Gastrocnemius medialis (tissue), 4 donors: ENCODE data around the gene NCAPD2.

Experiments
- POLR2A ChIP-seq, 2 donors: fragments of 450-650 bp; IDR thresholded peaks; one replicate each; pipeline ENCODE4 v1.6.1; 2017; ENCODE audit warnings: antibody characterized with exemption in 2 of 2, mild to moderate bottlenecking in 2 of 2, moderate library complexity in 2 of 2
- TF ChIP-seq, protein P1 (sequence below), 5 experiments: fragments of 450-650 bp in 3 of 5; fragments of 200-600 bp in 2 of 5; sonication (generic) in 2 of 5; IDR thresholded peaks in 4 of 5; conservative IDR thresholded peaks in 1 of 5; 1 replicate in 4 of 5; 2 replicates in 1 of 5; pipeline ENCODE4 v1.5.1; 2016 to 2019; ENCODE audit warnings: antibody characterized with exemption in 5 of 5, mild to moderate bottlenecking in 3 of 5, moderate library complexity in 3 of 5

DNA sequence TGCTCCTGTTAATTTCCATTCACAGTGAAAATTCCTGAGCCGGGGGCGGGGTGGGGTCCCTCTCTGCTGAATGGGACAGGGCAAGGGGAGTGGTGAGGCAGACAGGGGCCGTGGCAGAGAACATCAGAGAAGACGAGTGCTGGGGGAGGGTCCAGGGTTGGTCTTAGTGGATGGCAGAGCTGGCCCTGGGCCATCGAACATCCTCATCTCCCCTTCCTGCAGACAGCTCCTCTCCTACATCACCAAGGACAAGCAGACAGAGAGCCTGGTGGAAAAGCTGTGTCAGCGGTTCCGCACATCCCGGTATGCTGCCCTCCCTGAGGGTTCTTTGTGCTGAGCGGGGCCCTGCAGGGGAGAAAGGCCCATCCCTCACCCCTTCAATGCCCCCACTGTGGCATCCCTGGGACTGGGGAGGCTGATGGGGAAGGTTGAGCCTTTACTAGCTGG lies 35.4 kb downstream of the NCAPD2 start:
- TF ChIP-seq, protein P1, sequence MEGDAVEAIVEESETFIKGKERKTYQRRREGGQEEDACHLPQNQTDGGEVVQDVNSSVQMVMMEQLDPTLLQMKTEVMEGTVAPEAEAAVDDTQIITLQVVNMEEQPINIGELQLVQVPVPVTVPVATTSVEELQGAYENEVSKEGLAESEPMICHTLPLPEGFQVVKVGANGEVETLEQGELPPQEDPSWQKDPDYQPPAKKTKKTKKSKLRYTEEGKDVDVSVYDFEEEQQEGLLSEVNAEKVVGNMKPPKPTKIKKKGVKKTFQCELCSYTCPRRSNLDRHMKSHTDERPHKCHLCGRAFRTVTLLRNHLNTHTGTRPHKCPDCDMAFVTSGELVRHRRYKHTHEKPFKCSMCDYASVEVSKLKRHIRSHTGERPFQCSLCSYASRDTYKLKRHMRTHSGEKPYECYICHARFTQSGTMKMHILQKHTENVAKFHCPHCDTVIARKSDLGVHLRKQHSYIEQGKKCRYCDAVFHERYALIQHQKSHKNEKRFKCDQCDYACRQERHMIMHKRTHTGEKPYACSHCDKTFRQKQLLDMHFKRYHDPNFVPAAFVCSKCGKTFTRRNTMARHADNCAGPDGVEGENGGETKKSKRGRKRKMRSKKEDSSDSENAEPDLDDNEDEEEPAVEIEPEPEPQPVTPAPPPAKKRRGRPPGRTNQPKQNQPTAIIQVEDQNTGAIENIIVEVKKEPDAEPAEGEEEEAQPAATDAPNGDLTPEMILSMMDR (IDR thresholded peaks at IDR 0.05 in 4 of 5, conservative IDR thresholded peaks at IDR 0.05 in 1 of 5), result no peak
- no peak for TF ChIP-seq POLR2A (IDR thresholded peaks at IDR 0.05)
